Natural killer cell (primary cell): ENCODE measurements around the gene PCGF2. TPM values are rescaled to one million over a fixed set of nuclear protein-coding genes. Genes with fewer than 3 reads are reported as not detected.
"Not testable (repeated sequence)": the region's sequence is repeated elsewhere in the genome, so short reads cannot be mapped to it uniquely, and the experiment has no call there.

Experiments
- ATAC-seq, 3 donors: fragments of 150-1000 bp in 2 of 3; fragments of 200-7000 bp in 1 of 3; cut with Tn5 transposase; 1 replicate in 1 of 3; 2 replicates in 2 of 3; pipeline ENCODE4 v1.10.0; 2021; ENCODE audit warnings: mild to moderate bottlenecking in 2 of 3, moderate library complexity in 2 of 3
- DNase-seq, 2 donors: peaks; one replicate each; pipeline versions ENCODE4 v3.0.0 to v3.0.0-alpha.2; 2013 to 2021; ENCODE audit warnings: mixed read lengths in 1 of 2
- H3K27ac ChIP-seq: one replicate; pipeline ENCODE4 v1.5.1; 2013; ENCODE audit warnings: mild to moderate bottlenecking, low read length
- H3K27me3 ChIP-seq: one replicate; pipeline ENCODE4 v1.6.1; 2013; ENCODE audit warnings: low read length; ENCODE audit not compliant: control insufficient read depth, insufficient read depth
- H3K36me3 ChIP-seq: one replicate; pipeline ENCODE4 v1.6.1; 2013; ENCODE audit warnings: low read length; ENCODE audit not compliant: control insufficient read depth, insufficient read depth
- H3K4me1 ChIP-seq: one replicate; pipeline ENCODE4 v1.6.1; 2013; ENCODE audit warnings: low read length; ENCODE audit not compliant: control insufficient read depth, insufficient read depth
- H3K4me3 ChIP-seq: one replicate; pipeline ENCODE4 v1.5.1; 2013; ENCODE audit warnings: low read length
- H3K9me3 ChIP-seq: one replicate; pipeline ENCODE4 v1.6.1; 2013; ENCODE audit warnings: low read length; ENCODE audit not compliant: control insufficient read depth, insufficient read depth
- H3K27ac Mint-ChIP-seq, 2 donors: one replicate each; pipeline ENCODE4 v1.8.0; 2022; ENCODE audit warnings: mild to moderate bottlenecking in 2 of 2, mixed read lengths in 2 of 2, moderate library complexity in 1 of 2
- H3K27me3 Mint-ChIP-seq, 2 donors: one replicate each; pipeline ENCODE4 v1.8.0; 2022; ENCODE audit warnings: low read depth in 2 of 2, mixed read lengths in 2 of 2
- H3K36me3 Mint-ChIP-seq: one replicate; pipeline ENCODE4 v1.8.0; 2022; ENCODE audit warnings: mixed read lengths
- H3K4me1 Mint-ChIP-seq, 2 donors: one replicate each; pipeline ENCODE4 v1.8.0; 2022; ENCODE audit warnings: mixed read lengths in 2 of 2
- H3K4me3 Mint-ChIP-seq: one replicate; pipeline ENCODE4 v1.8.0; 2022; ENCODE audit warnings: mild to moderate bottlenecking, moderate library complexity, mixed read lengths
- H3K9me3 Mint-ChIP-seq, 2 donors: one replicate each; pipeline ENCODE4 v1.8.0; 2022; ENCODE audit warnings: mixed read lengths in 2 of 2
- WGBS: methylation state at CpG from one replicate; pipeline ENCODE4 v1.1.7; 2013; ENCODE audit warnings: missing lambda C conversion rate; ENCODE audit not compliant: insufficient coverage; 5-methylcytosine and 5-hydroxymethylcytosine counted together
- intact Hi-C: fragments of 100-400 bp; cut with micrococcal nuclease; formaldehyde crosslinking; loops from one replicate; pipeline ENCODE4 v1.14.2; 2022
- total RNA-seq, 4 donors: library from RNA; stranded (reverse); fragments of 120-200 nt in 1 of 4; gene quantifications; one replicate each; pipeline versions ENCODE4 v1.2.3 to v1.2.4, GENCODE V29; 2013 to 2022
- TF ChIP-seq, protein P1 (sequence below): fragments of 200-600 bp; IDR thresholded peaks from one replicate; pipeline ENCODE4 v1.8.0; 2022; ENCODE audit warnings: antibody characterized with exemption

The PCGF2 gene
- total RNA-seq, 3 donors from 2014 or later (not counting 1 experiment from before 2014, with no cell fraction given), result 0.12 TPM; not detected in 2

- peaks cover 85 to 93% of the 10 kb centered on the region in 2 donors for H3K4me1 Mint-ChIP-seq
- no peaks in the 10 kb centered on the region for H3K36me3 Mint-ChIP-seq
- peaks cover 83% of the 10 kb centered on the region for H3K4me1 ChIP-seq
- peaks cover 6% of the 10 kb centered on the region for H3K36me3 ChIP-seq
- intact Hi-C loops, result loop anchor here (2.0 to 5.0 kb wide), 2 partner anchors 23 to 423 kb away; partner anchors contain the start of genes PLXDC1 and PSMB3
- H3K4me3 Mint-ChIP-seq, result peak overlapping the region; percentile 89
- ATAC-seq, result no peak
- peak overlapping the region; percentile 98 to 99 for H3K27ac Mint-ChIP-seq
- no peak for DNase-seq
- TF ChIP-seq, protein P1, sequence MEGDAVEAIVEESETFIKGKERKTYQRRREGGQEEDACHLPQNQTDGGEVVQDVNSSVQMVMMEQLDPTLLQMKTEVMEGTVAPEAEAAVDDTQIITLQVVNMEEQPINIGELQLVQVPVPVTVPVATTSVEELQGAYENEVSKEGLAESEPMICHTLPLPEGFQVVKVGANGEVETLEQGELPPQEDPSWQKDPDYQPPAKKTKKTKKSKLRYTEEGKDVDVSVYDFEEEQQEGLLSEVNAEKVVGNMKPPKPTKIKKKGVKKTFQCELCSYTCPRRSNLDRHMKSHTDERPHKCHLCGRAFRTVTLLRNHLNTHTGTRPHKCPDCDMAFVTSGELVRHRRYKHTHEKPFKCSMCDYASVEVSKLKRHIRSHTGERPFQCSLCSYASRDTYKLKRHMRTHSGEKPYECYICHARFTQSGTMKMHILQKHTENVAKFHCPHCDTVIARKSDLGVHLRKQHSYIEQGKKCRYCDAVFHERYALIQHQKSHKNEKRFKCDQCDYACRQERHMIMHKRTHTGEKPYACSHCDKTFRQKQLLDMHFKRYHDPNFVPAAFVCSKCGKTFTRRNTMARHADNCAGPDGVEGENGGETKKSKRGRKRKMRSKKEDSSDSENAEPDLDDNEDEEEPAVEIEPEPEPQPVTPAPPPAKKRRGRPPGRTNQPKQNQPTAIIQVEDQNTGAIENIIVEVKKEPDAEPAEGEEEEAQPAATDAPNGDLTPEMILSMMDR, result no peak
- H3K27me3 Mint-ChIP-seq, result no peaks in the 10 kb centered on the region
- H3K27ac ChIP-seq, result peak overlapping the region; percentile 82
- H3K9me3 Mint-ChIP-seq, result no peaks in the 10 kb centered on the region
- H3K27me3 ChIP-seq, result no peaks in the 10 kb centered on the region
- WGBS, result 36% methylated on average over 14 of the region's 14 CpGs
- no peaks in the 10 kb centered on the region for H3K9me3 ChIP-seq
- peak overlapping the region; percentile 30 for H3K4me3 ChIP-seq
Measured at GRCh38 chr17:38729368-38729885, 18.7 kb downstream of the PCGF2 start.

DNA sequence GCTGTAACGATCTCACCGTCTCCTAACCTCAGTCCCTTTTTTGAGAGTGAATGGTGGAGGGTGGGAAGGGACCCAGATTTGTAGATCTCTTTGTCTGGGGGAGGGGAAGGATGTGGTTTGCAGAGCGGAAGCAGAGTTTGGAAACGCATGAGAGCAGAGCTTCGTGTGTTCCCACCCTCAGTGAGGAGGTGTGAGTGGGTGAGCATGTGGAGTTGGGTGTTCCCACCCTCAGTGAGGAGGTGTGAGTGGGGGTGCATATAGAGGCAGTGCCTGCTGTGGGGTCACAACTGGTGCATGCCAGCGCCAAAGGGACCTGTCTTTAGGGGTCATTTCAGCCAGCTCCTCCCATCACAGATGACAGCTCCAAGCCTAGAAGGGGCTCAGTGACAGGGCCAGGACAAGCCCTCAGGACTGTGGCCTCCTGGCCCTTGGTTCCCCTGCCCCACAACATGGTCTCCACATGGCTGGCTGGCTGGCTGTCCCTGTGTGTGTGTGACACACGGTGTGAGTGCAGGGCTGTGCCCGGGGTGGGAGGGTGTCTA lies 19.8 kb downstream of the PCGF2 start:
- DNase-seq, result peak; percentile 69 to 91
- Mint-ChIP-seq H3K36me3 (no peaks in the 10 kb centered on the region), H3K9me3 (no peaks in the 10 kb centered on the region), H3K4me1 (peaks cover 81 to 90% of the 10 kb centered on the region in 2 donors), H3K27ac (peak overlapping the region; percentile 98 to 99), H3K4me3 (peak overlapping the region; percentile 89), H3K27me3 (no peaks in the 10 kb centered on the region)
- intact Hi-C loops, result loop anchor here (1.0 to 5.0 kb wide), 3 partner anchors 24 to 424 kb away; partner anchors contain the start of genes PLXDC1 and PSMB3
- TF ChIP-seq, protein P1, result no peak
- H3K4me3 ChIP-seq, result no peak overlapping the region
- WGBS, result 11% methylated on average over 8 of the region's 8 CpGs
- H3K27me3 ChIP-seq, result no peaks in the 10 kb centered on the region
- H3K4me1 ChIP-seq, result peaks cover 85% of the 10 kb centered on the region
- H3K9me3 ChIP-seq, result no peaks in the 10 kb centered on the region
- peak overlapping the region; percentile 82 for H3K27ac ChIP-seq
- ATAC-seq, result peak; percentile 53 to 74 (median 56)
- H3K36me3 ChIP-seq, result peaks cover 5% of the 10 kb centered on the region

DNA sequence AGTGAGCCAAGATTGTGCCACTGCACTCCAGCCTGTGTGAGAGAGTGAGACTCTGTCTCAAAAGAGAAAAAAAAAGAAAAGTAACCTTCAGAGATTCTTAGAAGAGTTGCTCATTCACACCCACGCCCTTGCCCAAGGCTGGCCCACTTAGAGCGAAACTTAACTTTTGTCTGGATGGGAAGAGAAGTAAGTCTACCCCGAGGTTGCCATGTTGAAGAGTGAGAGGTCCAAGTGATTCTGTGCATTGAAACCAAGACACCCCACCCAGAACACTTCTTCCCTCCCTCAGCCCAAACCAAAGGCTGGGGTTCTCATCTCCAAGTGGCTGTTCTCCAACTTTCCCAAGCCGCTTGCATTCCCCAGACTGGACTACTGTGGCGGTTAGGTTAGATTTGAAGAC lies 20.4 kb downstream of the PCGF2 start:
- DNase-seq, result peak; percentile 57 to 79
- Histone ChIP-seq H3K27me3 (no peaks in the 10 kb centered on the region), H3K9me3 (no peaks in the 10 kb centered on the region), H3K27ac (peak overlapping the region; percentile 82), H3K4me3 (peak overlapping the region; percentile 2), H3K4me1 (peaks cover 90% of the 10 kb centered on the region), H3K36me3 (peaks cover 10% of the 10 kb centered on the region)
- H3K9me3 Mint-ChIP-seq, result no peaks in the 10 kb centered on the region
- intact Hi-C loops, result loop anchor here (1.0 to 5.0 kb wide), 4 partner anchors 25 to 425 kb away; partner anchors contain the start of genes PLXDC1 and PSMB3
- peak overlapping the region; percentile 89 for H3K4me3 Mint-ChIP-seq
- ATAC-seq, result peak; percentile 39 to 61 (median 42)
- TF ChIP-seq, protein P1, result no peak
- no peaks in the 10 kb centered on the region for H3K27me3 Mint-ChIP-seq
- peak overlapping the region; percentile 98 to 99 for H3K27ac Mint-ChIP-seq
- no peaks in the 10 kb centered on the region for H3K36me3 Mint-ChIP-seq
- H3K4me1 Mint-ChIP-seq, result peaks cover 81 to 90% of the 10 kb centered on the region in 2 donors
- WGBS, result no CpG with 5 or more reads among the region's 5 CpGs

DNA sequence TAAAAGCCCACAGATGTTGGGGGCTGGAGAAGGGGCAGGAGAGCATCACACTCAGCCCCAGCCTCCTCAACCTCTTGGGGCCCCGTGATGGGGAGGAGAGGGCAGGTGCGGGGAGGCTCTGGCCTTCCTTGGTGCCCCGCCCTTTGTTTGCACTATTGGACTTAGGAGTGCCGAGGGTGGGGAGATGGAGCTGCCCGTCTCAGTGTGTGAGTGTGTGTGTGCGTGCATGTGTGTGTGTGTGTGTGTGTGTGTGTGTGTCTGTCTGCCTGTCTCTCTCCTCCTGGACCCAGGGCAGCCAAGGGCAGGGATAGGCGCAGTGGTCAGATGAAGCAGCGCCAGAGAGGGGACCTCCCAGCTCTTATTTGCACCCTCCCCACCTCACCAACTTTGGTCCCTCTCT lies 22.0 kb downstream of the PCGF2 start:
- peaks cover 73 to 81% of the 10 kb centered on the region in 2 donors for H3K4me1 Mint-ChIP-seq

More for the DNA sequence above, 22.0 kb downstream of the PCGF2 start:
- H3K27me3 ChIP-seq, DNase-seq, H3K36me3 Mint-ChIP-seq, H3K9me3 Mint-ChIP-seq, H3K9me3 ChIP-seq, ATAC-seq, H3K4me3 ChIP-seq, H3K27me3 Mint-ChIP-seq: not testable (repeated sequence)
- peaks cover 22% of the 10 kb centered on the region for H3K36me3 ChIP-seq
- WGBS, result 82% methylated on average over 3 of the region's 8 CpGs
- intact Hi-C loops, result loop anchor here (5.0 kb wide), 1 partner anchor 426 kb away; the partner anchor contains the start of gene PLXDC1
- H3K4me1 ChIP-seq, result peaks cover 83% of the 10 kb centered on the region
- peak overlapping the region; percentile 82 for H3K27ac ChIP-seq
- Mint-ChIP-seq H3K27ac (peak overlapping the region; percentile 98 to 99), H3K4me3 (peak overlapping the region; percentile 81)
